DOHH2 (cell line): ENCODE results near the gene CEP112.

Experiments used
- H3F3A ChIP-seq: fragments of 200-600 bp; sonication (generic), shearing (Covaris generic); 2 replicates; pipeline ENCODE4 v1.6.0; 2016; ENCODE audit warnings: antibody characterized with exemption, mild to moderate bottlenecking; ENCODE audit not compliant: control insufficient read depth, insufficient read depth
- H3K27ac ChIP-seq: fragments of 200-600 bp; sonication (generic); 2 replicates; pipeline ENCODE4 v1.5.1; 2014; ENCODE audit warnings: low read depth, mild to moderate bottlenecking, low read length, moderate library complexity
- H3K27me3 ChIP-seq: fragments of 200-600 bp; sonication (generic); 2 replicates; pipeline ENCODE4 v1.6.1; 2014; ENCODE audit warnings: mild to moderate bottlenecking, low read length, mixed read lengths; ENCODE audit not compliant: control insufficient read depth
- H3K36me3 ChIP-seq: fragments of 200-600 bp; sonication (generic); 2 replicates; pipeline ENCODE4 v1.6.1; 2014; ENCODE audit warnings: mild to moderate bottlenecking, low read length, moderate library complexity, mixed read lengths; ENCODE audit not compliant: control insufficient read depth
- H3K4me1 ChIP-seq: fragments of 200-600 bp; sonication (generic); 2 replicates; pipeline ENCODE4 v1.6.1; 2014; ENCODE audit warnings: mild to moderate bottlenecking, low read length, mixed read lengths; ENCODE audit not compliant: control insufficient read depth
- H3K4me2 ChIP-seq: fragments of 200-600 bp; sonication (generic); 2 replicates; pipeline ENCODE4 v1.6.0; 2014; ENCODE audit warnings: mild to moderate bottlenecking, low read length, moderate library complexity
- H3K4me3 ChIP-seq: fragments of 200-600 bp; sonication (generic); 2 replicates; pipeline ENCODE4 v1.5.1; 2014; ENCODE audit warnings: mild to moderate bottlenecking, low read length, mixed read lengths
- H3K79me2 ChIP-seq: fragments of 200-600 bp; sonication (generic); 2 replicates; pipeline ENCODE4 v1.6.1; 2014; ENCODE audit warnings: mild to moderate bottlenecking, low read length, mixed read lengths; ENCODE audit not compliant: control insufficient read depth
- H3K9me2 ChIP-seq: fragments of 200-600 bp; sonication (generic); replicated peaks from 2 replicates; pipeline ENCODE4 v1.6.1; 2014; ENCODE audit warnings: mild to moderate bottlenecking, low read length, mixed read lengths; ENCODE audit not compliant: control insufficient read depth
- H3K9me3 ChIP-seq: fragments of 200-600 bp; sonication (generic); 2 replicates; pipeline ENCODE4 v1.6.1; 2014; ENCODE audit warnings: antibody characterized with exemption, low read length, mixed read lengths; ENCODE audit not compliant: control insufficient read depth, insufficient read depth
- H4K20me1 ChIP-seq: fragments of 200-600 bp; sonication (generic); 2 replicates; pipeline ENCODE4 v1.6.0; 2014; ENCODE audit warnings: low read depth, mild to moderate bottlenecking, antibody characterized with exemption, low read length, moderate library complexity; ENCODE audit not compliant: control insufficient read depth, insufficient read depth
- CTCF ChIP-seq: fragments of 200-600 bp; sonication (generic); IDR thresholded peaks from one replicate; pipeline ENCODE4 v1.5.1; 2014; ENCODE audit warnings: antibody characterized with exemption, mild to moderate bottlenecking, low read depth, low read length; ENCODE audit not compliant: poor library complexity, severe bottlenecking
- EZH2phosphoT487 ChIP-seq: fragments of 200-600 bp; sonication (generic); IDR thresholded peaks from 2 replicates; pipeline ENCODE4 v1.6.1; 2017; ENCODE audit warnings: borderline replicate concordance, mild to moderate bottlenecking, antibody characterized with exemption, low read length, moderate library complexity, mixed read lengths

CEP112 gene

GRCh38 chr17:65627891-65628643 is 563.9 kb downstream of the CEP112 start:
- no peaks in the 10 kb centered on the region for H3K4me1 ChIP-seq
- H3K4me2 ChIP-seq: no peak overlapping the region
- no peak for TF ChIP-seq CTCF
- no peak for TF ChIP-seq EZH2phosphoT487

GRCh38 chr17:65627108-65627507 is 564.8 kb downstream of the CEP112 start:
- no peaks in the 10 kb centered on the region; the same call in 1 of the 2 replicates for H3K9me2 ChIP-seq
- no peak overlapping the region for H3K4me3 ChIP-seq
- H3K9me3 ChIP-seq: no peaks in the 10 kb centered on the region
- H3K4me2 ChIP-seq: no peak overlapping the region
- no peak overlapping the region for H3K27ac ChIP-seq
- H4K20me1 ChIP-seq: no peaks in the 10 kb centered on the region
- no peaks in the 10 kb centered on the region for H3K27me3 ChIP-seq
- no peaks in the 10 kb centered on the region for H3K4me1 ChIP-seq
- H3K79me2 ChIP-seq: no peaks in the 10 kb centered on the region
- no peaks in the 10 kb centered on the region for H3K36me3 ChIP-seq
- H3F3A ChIP-seq: no peaks in the 10 kb centered on the region
- TF ChIP-seq CTCF: no peak
- TF ChIP-seq EZH2phosphoT487: no peak

More at GRCh38 chr17:65627891-65628643, 563.9 kb downstream of the CEP112 start:
- no peaks in the 10 kb centered on the region; the same call in 1 of the 2 replicates for H3K27me3 ChIP-seq
- H4K20me1 ChIP-seq: no peaks in the 10 kb centered on the region
- H3K79me2 ChIP-seq: no peaks in the 10 kb centered on the region
- H3K4me3 ChIP-seq: no peak overlapping the region
- no peaks in the 10 kb centered on the region for H3F3A ChIP-seq
- no peaks in the 10 kb centered on the region for H3K36me3 ChIP-seq
- no peaks in the 10 kb centered on the region for H3K9me3 ChIP-seq
- H3K9me2 ChIP-seq: no peaks in the 10 kb centered on the region; the same call in 1 of the 2 replicates
- no peak overlapping the region for H3K27ac ChIP-seq

- H3K36me3 ChIP-seq: no peaks in the 10 kb centered on the region
- H3F3A ChIP-seq: no peaks in the 10 kb centered on the region
- H3K4me2 ChIP-seq: no peak overlapping the region
- no peaks in the 10 kb centered on the region for H3K79me2 ChIP-seq
- H3K4me3 ChIP-seq: no peak overlapping the region
- no peaks in the 10 kb centered on the region for H3K9me3 ChIP-seq
- TF ChIP-seq EZH2phosphoT487 (no peak), CTCF (no peak)
- H4K20me1 ChIP-seq: no peaks in the 10 kb centered on the region
- no peaks in the 10 kb centered on the region; the same call in 1 of the 2 replicates for H3K9me2 ChIP-seq
- no peaks in the 10 kb centered on the region for H3K27me3 ChIP-seq
- no peak overlapping the region for H3K27ac ChIP-seq
- no peaks in the 10 kb centered on the region for H3K4me1 ChIP-seq
Measured at GRCh38 chr17:65626451-65626850, 565.5 kb downstream of the CEP112 start.
